GM18951 (cell line): ENCODE measurements around the gene MEIS2.

Experiments used
- POLR2A ChIP-seq: IDR thresholded peaks from 4 replicates; pipeline ENCODE4 v1.6.1; 2011; ENCODE audit warnings: mild to moderate bottlenecking; ENCODE audit not compliant: insufficient read length, insufficient read depth; ENCODE audit errors: extremely low read depth
- in situ Hi-C: fragments of 300-500 bp; cut with MboI; formaldehyde crosslinking; loops from one replicate; pipeline ENCODE4 v1.12.0; 2022; ENCODE audit warnings: low sequenced_read_pairs, mixed read lengths, inconsistent platforms; ENCODE audit not compliant: unreplicated experiment

The MEIS2 gene

DNA sequence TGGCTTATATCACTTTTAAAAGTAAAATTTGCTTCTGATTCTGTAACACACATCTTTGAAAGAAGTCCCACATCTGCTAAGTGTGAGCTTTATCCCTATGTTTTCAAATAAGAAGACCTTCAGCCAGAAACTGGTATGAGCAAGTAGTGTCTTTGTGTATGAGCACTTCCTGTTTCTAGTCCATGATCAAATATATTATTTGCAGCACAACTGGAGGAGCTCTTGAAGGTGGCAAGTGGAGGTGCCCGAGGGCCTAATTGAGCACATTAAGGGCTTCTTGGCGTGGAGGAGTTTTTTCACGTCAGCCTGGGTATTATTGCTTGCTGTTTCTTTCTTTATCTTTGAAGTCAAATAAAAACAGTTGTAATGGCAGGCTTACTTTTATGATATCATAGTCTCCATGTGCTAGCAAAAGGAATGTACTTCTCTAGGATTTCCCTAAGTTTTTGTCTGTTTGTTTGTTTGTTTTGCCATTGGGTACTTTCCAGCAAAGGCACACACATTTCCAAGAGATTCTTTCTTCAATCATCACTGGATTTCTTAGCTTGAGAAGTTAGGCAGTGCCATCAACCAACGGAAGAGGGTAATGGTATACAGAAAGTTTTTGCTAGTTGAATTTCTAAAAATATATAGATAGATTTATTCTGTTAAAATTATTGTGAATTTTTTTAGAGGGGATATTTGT, 68.1 kb downstream of the MEIS2 start:
- in situ Hi-C loops, result no loop called here
- no peak for TF ChIP-seq POLR2A

DNA sequence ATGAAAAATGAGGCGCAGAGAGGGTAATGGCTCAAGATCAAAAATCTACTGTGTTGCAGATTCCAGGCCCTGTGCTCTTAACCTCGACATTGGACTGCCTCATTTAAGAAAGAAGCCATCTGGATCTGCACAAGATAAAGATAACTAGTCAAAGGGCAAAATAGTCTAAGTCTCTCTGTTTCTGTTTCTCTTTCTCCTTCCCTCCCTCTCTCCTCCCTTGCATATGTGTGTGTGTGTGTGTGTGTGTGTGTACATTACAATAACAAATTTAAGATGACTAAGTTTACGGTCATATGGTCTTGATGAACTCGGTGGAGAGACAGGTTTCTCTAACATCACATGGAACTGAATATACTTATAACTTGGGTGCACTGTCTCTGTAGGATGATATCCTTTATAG, 69.2 kb downstream of the MEIS2 start:
- no peak for TF ChIP-seq POLR2A
- in situ Hi-C loops, result no loop called here

DNA sequence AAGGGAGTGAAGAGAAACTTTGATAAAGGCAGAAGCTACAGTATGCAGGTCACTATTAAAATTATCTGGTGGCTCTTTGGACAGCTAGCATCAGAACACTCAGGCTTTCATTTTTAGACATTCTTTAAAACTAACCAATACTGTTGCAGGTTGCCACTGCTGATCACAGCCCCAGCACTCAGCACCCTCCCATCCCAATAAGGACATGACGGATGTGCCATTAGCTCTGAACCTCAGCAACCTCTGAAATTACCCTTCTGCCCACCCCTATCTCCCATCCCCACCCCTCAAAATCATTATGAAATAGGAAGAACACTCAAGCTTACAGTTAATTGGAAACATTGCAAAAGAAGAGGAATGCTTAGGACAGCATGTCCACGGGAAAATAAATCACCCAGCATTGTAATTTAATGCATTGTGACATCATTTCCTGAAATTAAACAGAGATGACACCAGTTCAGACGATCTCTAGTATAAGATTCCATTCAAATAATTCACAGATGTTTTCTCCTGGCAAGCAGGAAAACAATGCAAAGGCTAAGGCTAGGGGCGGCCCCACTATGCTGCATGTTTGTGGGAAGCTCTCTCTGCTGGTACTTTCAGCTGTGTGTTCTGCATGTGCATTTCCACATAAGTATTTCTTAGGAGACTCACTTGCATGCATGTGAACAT, 71.6 kb downstream of the MEIS2 start:
- no peak for TF ChIP-seq POLR2A
- in situ Hi-C loops, result no loop called here

DNA sequence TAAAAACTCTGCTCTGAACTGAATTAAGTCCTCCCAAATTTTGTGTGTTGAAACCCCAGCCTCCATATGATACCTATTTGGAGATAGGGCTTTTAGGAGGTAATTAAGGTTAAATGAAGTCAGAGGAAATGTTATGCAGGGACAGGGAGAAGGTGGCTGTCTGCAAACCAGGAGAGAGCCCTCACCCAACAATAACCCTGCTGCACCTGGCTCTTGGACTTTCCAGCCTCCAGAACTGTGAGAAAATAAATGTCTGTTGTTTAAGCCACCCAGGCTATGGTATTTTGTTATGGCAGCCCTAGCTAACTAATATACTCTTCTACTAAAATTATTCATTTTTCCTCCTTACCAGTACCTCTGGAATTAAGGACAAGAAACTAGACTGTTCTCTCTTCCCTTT, 79.5 kb downstream of the MEIS2 start:
- in situ Hi-C loops, result no loop called here
- TF ChIP-seq POLR2A, result no peak

DNA sequence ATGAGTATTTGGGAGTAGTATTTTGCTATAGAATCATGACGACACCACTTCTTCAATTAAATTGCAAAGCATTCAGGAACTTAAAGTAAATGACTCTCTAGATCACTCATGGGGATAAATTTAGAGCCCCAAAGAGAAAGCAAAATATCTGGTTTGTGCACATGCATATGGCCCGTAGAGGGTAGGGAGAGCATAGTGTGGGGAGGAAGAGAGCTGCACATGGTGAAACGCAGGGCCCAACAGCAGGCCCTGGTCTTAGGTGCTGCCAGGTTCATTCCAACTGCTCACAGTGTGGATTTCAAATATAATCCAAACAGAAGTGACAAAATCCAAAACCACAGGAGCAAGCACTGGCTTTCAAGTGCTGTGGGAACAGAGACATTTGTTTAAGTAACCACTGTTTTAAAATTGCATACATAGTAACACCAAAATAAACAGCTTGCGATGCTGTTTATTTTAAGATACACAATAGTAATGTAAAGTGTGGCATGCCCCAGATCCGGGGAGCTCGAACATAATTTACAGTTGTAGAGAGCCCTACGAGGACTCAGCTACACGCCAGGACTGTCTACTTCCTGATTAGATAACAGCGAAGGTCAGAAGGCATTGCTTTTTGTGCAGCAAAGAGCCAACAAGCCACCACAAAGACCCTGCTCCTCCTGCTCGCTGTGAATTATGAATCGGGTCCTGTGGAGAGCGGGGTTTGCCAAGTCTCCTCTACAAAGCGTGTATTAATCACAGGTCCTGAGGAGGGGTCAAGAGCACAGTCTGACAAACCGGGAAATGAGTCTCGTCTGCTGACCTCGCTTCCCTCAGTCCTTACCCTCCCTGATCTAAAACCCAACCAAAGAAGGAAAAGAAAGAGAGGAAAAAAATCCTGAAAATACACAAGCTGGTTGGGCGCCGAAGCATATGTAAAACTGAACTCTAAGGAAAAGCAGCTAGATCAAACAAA, 80.6 kb downstream of the MEIS2 start:
- no peak for TF ChIP-seq POLR2A
- in situ Hi-C loops, result no loop called here

DNA sequence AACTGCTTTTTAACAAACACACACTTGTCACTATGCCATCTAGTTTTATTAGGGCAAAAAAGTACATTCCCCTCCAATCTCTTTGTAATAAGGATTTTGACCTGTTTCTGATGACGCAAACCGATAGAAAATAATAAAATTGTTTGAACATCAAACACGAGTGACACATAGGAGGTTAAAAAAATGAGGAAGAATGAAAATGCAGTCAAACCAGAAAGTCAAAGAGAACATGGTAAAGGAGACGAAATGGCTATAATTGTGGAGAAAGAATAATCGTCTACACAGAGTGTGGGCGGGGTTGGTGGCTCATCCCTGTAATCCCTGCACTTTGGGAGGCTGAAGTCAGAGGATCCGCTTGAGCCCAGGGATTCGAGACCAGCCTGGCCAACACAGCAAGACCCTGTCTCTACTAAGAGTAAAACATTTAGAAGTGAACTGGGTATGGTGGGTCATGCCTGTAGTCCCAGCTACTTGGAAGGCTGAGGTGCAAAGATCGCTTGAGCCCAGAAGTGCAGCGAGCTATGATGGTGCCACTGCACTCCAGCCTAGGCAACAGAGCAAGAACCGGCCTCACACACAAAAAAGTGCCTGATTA, 83.2 kb downstream of the MEIS2 start:
- TF ChIP-seq POLR2A, result no peak

DNA sequence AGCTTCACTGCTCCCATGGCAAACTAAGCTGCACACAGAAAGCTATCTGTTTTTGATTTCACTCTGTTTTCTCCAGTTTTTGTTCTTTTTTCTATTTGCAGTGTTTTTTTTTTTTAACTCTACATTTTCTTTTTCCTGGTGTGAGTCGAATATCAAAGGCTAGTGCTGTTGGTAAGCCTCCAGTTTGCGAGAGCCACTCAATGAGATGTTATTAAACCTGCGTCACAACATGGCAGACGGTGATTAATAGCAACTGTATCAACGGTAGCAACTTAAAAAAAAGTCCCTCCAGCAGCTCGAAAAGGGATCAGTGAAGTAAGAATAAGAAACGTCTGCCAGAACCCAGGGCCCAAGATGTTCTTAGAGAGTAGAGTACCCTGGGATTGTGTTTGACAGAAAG, 84.1 kb downstream of the MEIS2 start:
- in situ Hi-C loops, result no loop called here
- TF ChIP-seq POLR2A, result no peak

More for the DNA sequence above, 83.2 kb downstream of the MEIS2 start:
- in situ Hi-C loops, result no loop called here

DNA sequence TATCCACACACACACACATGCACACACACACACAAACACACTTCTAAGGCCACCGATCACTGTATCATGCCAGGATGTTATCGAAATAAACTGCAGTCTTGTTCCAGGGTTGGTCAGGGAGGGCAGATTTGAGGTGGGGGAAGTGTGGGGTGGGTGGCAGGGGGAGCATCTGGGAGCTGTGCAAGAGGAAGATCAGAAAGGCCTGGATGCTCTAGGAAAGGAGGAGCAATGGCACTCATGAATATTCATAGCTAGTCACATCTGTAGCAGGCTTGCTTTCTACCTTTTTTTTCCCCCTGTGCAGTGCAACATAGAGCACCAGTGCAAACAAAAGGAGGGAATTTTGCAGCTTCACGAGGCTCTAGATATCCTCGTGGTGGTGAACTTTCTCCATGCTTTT, 84.9 kb downstream of the MEIS2 start:
- no peak for TF ChIP-seq POLR2A
- in situ Hi-C loops, result no loop called here

DNA sequence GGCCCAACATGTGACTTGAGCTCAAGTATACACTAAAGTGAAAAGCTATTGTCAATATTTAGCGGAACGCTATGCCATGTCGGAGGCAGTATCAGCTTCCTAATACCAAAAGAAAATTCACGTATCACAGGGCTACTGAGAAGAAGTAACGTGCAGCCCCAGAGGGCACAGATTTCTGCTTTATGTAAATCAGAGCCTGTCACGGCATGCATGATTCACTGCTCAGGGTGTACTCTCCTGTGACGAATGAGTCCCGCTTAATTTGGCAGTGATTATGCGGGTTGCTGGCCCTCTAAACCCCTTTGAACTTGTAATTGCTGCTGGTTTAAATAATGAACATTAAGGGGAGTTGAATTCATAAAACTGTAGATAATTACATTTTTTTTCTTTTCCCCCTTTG, 85.3 kb downstream of the MEIS2 start:
- in situ Hi-C loops, result no loop called here
- TF ChIP-seq POLR2A, result no peak

DNA sequence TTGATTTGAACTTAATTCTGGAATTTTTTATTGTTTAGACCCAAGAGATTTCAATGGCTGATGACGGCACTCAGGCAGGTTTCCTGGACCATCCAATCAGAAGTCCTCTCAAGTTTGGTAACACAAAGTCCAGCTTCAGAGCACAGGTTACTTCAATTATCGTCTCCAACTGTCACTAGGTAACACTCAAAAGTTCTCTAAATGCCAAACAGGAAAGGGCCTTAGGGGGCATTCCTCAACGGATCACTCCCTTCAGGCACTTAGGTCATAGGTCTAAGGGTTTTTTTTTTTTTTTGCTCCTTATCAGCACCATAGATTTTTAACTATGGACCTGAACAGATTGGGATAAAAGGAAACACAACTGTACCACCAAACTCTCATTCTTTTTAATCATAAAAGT, 85.8 kb downstream of the MEIS2 start:
- in situ Hi-C loops, result no loop called here
- TF ChIP-seq POLR2A, result no peak

DNA sequence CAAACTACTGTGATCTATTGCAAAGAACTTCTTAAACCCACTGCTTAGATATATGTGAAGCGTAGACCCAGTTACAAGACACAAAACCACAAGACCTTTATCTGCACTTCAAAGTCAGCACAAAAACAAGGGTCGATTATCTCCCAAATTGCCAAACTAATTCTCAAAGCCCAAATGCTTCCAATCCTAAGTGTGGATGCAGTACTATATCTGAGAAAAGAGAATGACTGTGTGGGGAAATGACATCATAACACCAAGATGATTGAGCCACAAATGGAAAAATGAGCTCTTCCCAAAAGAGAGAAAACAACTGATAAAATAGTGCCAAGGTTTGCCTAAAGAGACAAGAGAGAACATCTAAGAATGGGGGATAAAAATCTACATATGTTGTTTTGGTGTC, 86.2 kb downstream of the MEIS2 start:
- in situ Hi-C loops, result no loop called here
- no peak for TF ChIP-seq POLR2A

DNA sequence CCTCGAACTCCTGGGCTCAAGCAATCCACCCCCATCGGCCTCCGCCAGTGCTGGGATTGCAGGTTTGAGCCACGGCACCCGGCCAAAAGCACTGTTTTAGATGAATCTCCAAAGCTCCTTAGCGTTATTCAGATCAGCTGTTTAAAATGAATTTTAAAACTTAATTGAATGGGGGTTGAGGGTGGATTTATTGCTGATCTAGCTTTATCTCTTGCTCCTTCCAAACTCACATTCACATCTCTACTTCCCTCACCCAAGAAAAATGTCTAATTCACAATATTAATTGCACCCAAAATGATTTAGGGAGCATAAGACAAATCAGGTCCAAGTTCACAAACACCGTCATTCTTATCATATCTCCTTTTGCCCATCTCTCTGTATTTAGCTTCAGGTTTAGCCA, 89.8 kb downstream of the MEIS2 start:
- in situ Hi-C loops, result no loop called here
- no peak for TF ChIP-seq POLR2A

DNA sequence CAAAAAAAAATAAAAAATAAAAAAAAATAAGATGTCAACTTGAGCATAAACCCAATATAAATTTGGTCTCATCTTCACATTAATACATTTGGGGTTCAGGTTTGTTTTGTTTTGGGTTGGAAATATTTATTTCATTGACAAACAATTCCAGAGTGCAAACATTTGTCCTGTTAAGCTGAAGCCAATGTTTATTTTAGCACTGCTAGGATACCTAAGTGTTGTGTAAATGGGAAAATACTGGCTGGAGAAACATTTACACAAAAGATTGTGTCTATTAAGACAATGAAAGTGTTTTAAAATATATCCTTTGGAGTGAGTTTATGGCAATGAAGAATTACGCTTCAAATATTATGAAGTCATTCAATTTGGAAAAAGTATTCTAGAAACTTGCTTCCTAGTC, 91.1 kb downstream of the MEIS2 start:
- TF ChIP-seq POLR2A, result no peak
- in situ Hi-C loops, result no loop called here
